ENCODE measurements around the gene MRPL43.

The MRPL43 gene

DNA sequence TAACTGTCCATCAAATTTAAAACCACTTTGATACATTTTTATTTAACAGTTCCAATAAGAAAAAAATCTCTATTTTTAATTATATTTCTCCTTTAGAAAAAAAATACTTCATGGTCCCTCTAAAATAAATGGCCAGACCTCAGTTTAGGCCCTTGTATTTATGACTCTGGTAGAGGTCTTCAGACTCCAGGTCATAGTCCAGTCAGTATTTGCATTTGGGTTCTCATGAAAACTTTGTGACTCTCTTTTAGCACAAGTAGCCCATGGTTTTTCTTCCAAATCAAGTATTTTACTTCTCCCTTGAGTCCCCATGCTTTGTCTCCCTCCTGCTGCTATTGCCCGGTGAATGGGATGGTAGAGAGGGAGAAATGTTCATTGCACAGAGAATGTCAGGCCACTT lies 23.5 kb downstream of the MRPL43 start:
- TF ChIP-seq, protein P1, sequence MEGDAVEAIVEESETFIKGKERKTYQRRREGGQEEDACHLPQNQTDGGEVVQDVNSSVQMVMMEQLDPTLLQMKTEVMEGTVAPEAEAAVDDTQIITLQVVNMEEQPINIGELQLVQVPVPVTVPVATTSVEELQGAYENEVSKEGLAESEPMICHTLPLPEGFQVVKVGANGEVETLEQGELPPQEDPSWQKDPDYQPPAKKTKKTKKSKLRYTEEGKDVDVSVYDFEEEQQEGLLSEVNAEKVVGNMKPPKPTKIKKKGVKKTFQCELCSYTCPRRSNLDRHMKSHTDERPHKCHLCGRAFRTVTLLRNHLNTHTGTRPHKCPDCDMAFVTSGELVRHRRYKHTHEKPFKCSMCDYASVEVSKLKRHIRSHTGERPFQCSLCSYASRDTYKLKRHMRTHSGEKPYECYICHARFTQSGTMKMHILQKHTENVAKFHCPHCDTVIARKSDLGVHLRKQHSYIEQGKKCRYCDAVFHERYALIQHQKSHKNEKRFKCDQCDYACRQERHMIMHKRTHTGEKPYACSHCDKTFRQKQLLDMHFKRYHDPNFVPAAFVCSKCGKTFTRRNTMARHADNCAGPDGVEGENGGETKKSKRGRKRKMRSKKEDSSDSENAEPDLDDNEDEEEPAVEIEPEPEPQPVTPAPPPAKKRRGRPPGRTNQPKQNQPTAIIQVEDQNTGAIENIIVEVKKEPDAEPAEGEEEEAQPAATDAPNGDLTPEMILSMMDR (IDR thresholded peaks at IDR 0.05; ENCODE audit: control insufficient read depth, extremely low read depth, insufficient read depth), result no peak
- no peak overlapping the region for H3K4me3 ChIP-seq (ENCODE audit: low read depth, low read length)
- no peak for DNase-seq (ENCODE audit: low read depth)

DNA sequence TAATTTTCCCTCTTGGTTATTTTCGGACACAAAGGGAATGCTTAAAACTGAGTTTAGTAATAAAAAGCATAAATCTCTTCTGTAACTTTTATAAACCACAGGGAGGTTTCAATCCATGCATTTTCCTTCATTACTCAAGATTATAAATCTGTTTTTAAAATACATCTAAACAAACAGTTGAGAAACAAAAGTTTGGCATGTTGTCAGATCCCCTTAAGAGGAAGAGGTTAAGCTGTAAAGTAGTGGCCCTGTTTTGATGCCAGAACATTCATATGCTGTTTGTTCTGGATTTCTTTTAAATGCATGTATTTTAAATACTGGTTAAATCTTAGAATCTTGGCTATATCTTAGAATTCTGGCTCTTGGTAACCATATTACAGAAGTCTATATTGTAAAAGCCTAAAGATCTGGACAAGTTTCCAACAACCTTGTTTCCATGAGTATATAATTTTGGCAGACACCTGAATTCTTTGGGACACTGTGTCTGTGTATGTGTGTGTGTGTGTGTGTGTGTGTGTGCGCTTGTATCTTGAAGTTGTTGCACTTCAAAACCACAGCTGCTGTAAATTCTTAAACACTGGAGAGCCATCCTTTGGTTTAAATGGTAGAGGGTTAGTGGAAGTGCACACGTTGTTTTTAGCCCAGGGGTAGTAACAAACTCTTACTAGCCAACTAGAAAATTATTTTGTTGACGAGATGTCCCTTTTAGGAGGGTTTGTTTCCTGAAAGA lies 24.8 kb downstream of the MRPL43 start:
- no peak overlapping the region for H3K4me3 ChIP-seq (ENCODE audit: low read depth, low read length)
- no peak for DNase-seq (ENCODE audit: low read depth)
- TF ChIP-seq, protein P1 (IDR thresholded peaks at IDR 0.05; ENCODE audit: control insufficient read depth, extremely low read depth, insufficient read depth), result no peak

DNA sequence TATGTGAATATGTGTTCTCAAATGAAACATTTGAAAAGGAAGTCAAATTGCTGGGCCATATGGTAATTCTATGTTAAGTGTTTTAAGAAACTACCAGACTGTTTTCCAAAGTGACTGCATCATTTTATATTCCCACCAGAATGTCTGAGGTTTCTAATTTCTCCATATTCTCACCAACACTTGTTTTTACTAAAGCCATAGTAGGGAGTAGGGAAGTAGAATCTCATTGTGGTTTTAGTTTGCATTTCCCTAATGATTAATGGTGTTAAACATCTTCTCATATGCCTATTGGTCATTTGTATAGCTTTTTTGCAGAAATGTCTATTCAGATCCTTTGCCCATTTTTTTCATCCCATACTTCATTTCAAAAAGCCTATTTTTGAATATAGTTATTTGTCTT lies 27.0 kb downstream of the MRPL43 start:
- DNase-seq (ENCODE audit: low read depth), result no peak
- H3K4me3 ChIP-seq (ENCODE audit: low read depth, low read length), result no peak overlapping the region
- TF ChIP-seq, protein P1 (IDR thresholded peaks at IDR 0.05; ENCODE audit: control insufficient read depth, extremely low read depth, insufficient read depth), result no peak

DNA sequence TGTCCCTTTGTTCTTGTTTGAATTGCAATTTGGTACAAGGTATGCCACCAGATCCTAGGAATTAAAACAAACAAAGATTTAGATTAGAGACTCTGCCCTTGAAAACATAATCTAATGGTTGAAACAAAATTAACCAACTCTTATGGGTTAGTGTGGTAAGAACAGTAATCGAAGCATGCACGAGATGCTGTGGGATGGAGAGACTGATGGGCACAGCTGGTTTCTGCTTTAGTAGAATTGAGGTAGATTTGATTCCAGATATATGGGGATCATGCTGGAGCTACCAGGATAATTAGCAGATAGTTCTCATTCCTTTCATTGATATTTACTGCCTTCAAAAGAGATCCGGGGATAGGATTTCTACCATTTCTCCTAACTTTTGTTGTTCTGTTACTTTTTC lies 38.4 kb downstream of the MRPL43 start:
- DNase-seq (ENCODE audit: low read depth), result no peak
- TF ChIP-seq, protein P1 (IDR thresholded peaks at IDR 0.05; ENCODE audit: control insufficient read depth, extremely low read depth, insufficient read depth), result no peak
- H3K4me3 ChIP-seq (ENCODE audit: low read depth, low read length), result no peak overlapping the region

DNA sequence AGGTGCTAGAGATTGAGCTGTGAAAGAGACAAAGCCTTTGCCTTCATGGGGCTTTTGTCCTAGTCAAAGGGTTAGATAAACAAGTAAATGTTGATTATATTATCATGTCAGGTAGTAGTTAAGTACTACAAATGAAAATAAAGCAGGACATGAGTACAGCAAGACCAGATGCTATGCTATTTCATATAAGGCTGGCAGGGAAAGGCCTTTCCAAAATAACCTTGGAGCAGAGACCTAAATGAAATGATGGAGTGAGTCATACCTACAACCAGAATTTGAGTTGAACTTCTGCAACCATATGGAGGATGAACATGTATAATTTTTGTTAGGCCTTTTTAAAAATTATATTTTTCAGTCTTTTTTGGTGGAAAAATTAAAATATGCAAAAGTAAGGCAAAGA lies 41.5 kb downstream of the MRPL43 start:
- TF ChIP-seq, protein P1 (IDR thresholded peaks at IDR 0.05; ENCODE audit: control insufficient read depth, extremely low read depth, insufficient read depth), result no peak
- no peak overlapping the region for H3K4me3 ChIP-seq (ENCODE audit: low read depth, low read length)
- DNase-seq (ENCODE audit: low read depth), result no peak

DNA sequence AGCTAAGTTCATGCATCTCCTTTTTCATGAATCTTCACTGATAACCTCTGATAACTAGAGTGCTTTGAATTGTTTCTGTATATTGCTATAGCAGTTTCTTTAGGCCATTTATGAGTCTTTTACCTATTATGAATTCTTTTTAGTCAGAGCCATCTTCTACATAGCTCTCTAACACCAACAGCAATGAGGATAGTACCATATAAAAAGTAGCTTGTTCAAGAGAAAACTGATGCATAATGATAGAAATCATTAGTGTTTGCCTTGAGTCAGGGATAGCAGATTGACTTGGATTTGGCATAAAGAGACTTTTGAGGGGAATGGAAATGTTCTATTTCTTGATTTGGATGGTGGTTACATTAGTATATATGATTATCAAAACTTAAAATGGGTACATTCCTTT lies 43.8 kb downstream of the MRPL43 start:
- no peak for DNase-seq (ENCODE audit: low read depth)
- no peak overlapping the region for H3K4me3 ChIP-seq (ENCODE audit: low read depth, low read length)
- TF ChIP-seq, protein P1 (IDR thresholded peaks at IDR 0.05; ENCODE audit: control insufficient read depth, extremely low read depth, insufficient read depth), result no peak

DNA sequence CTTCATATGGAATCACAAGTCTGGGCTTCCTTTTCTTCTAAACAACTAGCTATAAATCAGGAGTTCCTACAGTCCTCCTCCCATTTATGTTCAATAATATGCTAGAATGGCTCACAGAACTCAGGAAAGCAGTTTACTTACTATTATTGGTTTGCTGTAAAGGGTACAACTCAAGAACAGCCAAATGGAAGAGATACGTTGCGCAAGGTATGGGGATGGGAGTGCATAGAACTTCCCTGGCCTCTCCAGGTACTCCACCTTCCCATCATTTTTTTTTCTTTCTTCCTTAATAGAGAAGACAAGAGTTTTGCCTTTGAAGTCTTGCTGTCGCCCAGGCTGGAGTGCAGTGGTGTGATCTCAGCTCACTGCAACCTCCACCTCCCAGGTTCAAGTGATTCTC lies 45.1 kb downstream of the MRPL43 start:
- no peak for DNase-seq (ENCODE audit: low read depth)
- TF ChIP-seq, protein P1 (IDR thresholded peaks at IDR 0.05; ENCODE audit: control insufficient read depth, extremely low read depth, insufficient read depth), result no peak
- H3K4me3 ChIP-seq (ENCODE audit: low read depth, low read length), result no peak overlapping the region

Data from LNCaP clone FGC (cell line).